AG10803 (cell line): ENCODE results near the gene PEX12.

ENCODE experiments used
- DNase-seq: peaks from one replicate; pipeline ENCODE4 v3.0.0; 2010; ENCODE audit warnings: low read depth
- H3K4me3 ChIP-seq: 2 replicates; pipeline ENCODE4 v1.5.1; 2011; ENCODE audit warnings: mild to moderate bottlenecking, low read length, control low read depth
- CTCF ChIP-seq: conservative IDR thresholded peaks from 2 replicates; pipeline ENCODE4 v1.5.1; 2011; ENCODE audit warnings: mild to moderate bottlenecking, low read length, control low read depth, inconsistent platforms

PEX12 gene

GRCh38 chr17:35546487-35546886 is 31.9 kb downstream of the PEX12 start:
- no peak for TF ChIP-seq CTCF
- no peak overlapping the region for H3K4me3 ChIP-seq
- DNase-seq, result no peak

- DNase-seq, result no peak
- H3K4me3 ChIP-seq, result no peak overlapping the region
- TF ChIP-seq CTCF, result no peak
These were observed 33.2 kb downstream of the PEX12 start for GRCh38 chr17:35545150-35545549.

- TF ChIP-seq CTCF, result no peak
- no peak overlapping the region for H3K4me3 ChIP-seq
- no peak for DNase-seq
These were observed 34.5 kb downstream of the PEX12 start for GRCh38 chr17:35543856-35544255.

- no peak for TF ChIP-seq CTCF
- no peak for DNase-seq
These were observed 35.4 kb downstream of the PEX12 start for GRCh38 chr17:35542990-35543389.

GRCh38 chr17:35541434-35541833 is 36.9 kb downstream of the PEX12 start:
- no peak for DNase-seq
- no peak overlapping the region for H3K4me3 ChIP-seq
- TF ChIP-seq CTCF, result no peak

More at GRCh38 chr17:35542990-35543389, 35.4 kb downstream of the PEX12 start:
- no peak overlapping the region for H3K4me3 ChIP-seq

GRCh38 chr17:35540589-35541404 is 37.6 kb downstream of the PEX12 start:
- H3K4me3 ChIP-seq, result peak overlapping the region; percentile 34
- DNase-seq, result peak; percentile 25
- no peak for TF ChIP-seq CTCF

GRCh38 chr17:35539659-35540026 is 38.7 kb downstream of the PEX12 start:
- DNase-seq, result no peak
- no peak for TF ChIP-seq CTCF
- H3K4me3 ChIP-seq, result no peak overlapping the region
